H9 (cell line): ENCODE data around the gene HCAR3. TPM values are rescaled to one million over a fixed set of nuclear protein-coding genes. Genes with fewer than 3 reads are reported as not detected.

Experiments used
- DNase-seq: peaks from one replicate; pipeline ENCODE4 v3.0.0-alpha.2; 2017
- H2AFZ ChIP-seq: one replicate; pipeline ENCODE4 v1.6.1; 2013; ENCODE audit warnings: mild to moderate bottlenecking, low read length, control low read depth, moderate library complexity
- H2AK5ac ChIP-seq: 2 replicates; pipeline ENCODE4 v1.6.1; 2013; ENCODE audit warnings: low read length, control low read depth, mixed read lengths; ENCODE audit not compliant: insufficient read length
- H2BK120ac ChIP-seq: one replicate; pipeline ENCODE4 v1.6.1; 2013; ENCODE audit warnings: low read depth, mild to moderate bottlenecking, low read length, control low read depth, inconsistent platforms; ENCODE audit not compliant: poor library complexity, severe bottlenecking
- H2BK12ac ChIP-seq: 2 replicates; pipeline ENCODE4 v1.6.1; 2013; ENCODE audit warnings: low read length, control low read depth, mixed read lengths, low read depth; ENCODE audit not compliant: insufficient read length
- H2BK15ac ChIP-seq: 2 replicates; pipeline ENCODE4 v1.6.1; 2013; ENCODE audit warnings: low read depth, low read length, control low read depth
- H2BK20ac ChIP-seq: one replicate; pipeline ENCODE4 v1.6.1; 2013; ENCODE audit warnings: low read depth, mild to moderate bottlenecking, low read length, control low read depth, inconsistent platforms; ENCODE audit not compliant: poor library complexity, severe bottlenecking
- H2BK5ac ChIP-seq: 2 replicates; pipeline ENCODE4 v1.6.1; 2013; ENCODE audit warnings: low read length, control low read depth, mixed read lengths; ENCODE audit not compliant: insufficient read length
- H3K14ac ChIP-seq: 2 replicates; pipeline ENCODE4 v1.6.1; 2013; ENCODE audit warnings: low read length, control low read depth; ENCODE audit not compliant: insufficient read depth
- H3K18ac ChIP-seq: 2 replicates; pipeline ENCODE4 v1.6.1; 2013; ENCODE audit warnings: low read depth, mild to moderate bottlenecking, mixed read lengths, low read length, control low read depth; ENCODE audit not compliant: insufficient read length
- H3K23ac ChIP-seq: 2 replicates; pipeline ENCODE4 v1.6.1; 2013; ENCODE audit warnings: low read length, control low read depth, mixed read lengths, low read depth; ENCODE audit not compliant: insufficient read length
- H3K23me2 ChIP-seq: 2 replicates; pipeline ENCODE4 v1.6.1; 2013; ENCODE audit warnings: low read depth, mild to moderate bottlenecking, mixed read lengths, low read length, control low read depth; ENCODE audit not compliant: insufficient read length, poor library complexity, severe bottlenecking
- H3K27ac ChIP-seq: 2 replicates; pipeline ENCODE4 v1.5.1; 2013; ENCODE audit warnings: low read length, control low read depth, mixed read lengths, low read depth; ENCODE audit not compliant: insufficient read length
- H3K27me3 ChIP-seq: 2 replicates; pipeline ENCODE4 v1.6.1; 2013; ENCODE audit warnings: low read length, control low read depth, inconsistent platforms; ENCODE audit not compliant: insufficient read depth
- H3K4ac ChIP-seq: 2 replicates; pipeline ENCODE4 v1.6.1; 2013; ENCODE audit warnings: low read depth, mild to moderate bottlenecking, control low read depth, inconsistent platforms, low read length, moderate library complexity
- H3K4me1 ChIP-seq: 2 replicates; pipeline ENCODE4 v1.6.1; 2013; ENCODE audit warnings: low read length, control low read depth, inconsistent platforms; ENCODE audit not compliant: insufficient read depth
- H3K4me2 ChIP-seq: 2 replicates; pipeline ENCODE4 v1.6.1; 2013; ENCODE audit warnings: low read length, control low read depth, mixed read lengths; ENCODE audit not compliant: insufficient read length, insufficient read depth
- H3K56ac ChIP-seq: 2 replicates; pipeline ENCODE4 v1.6.1; 2013; ENCODE audit warnings: low read depth, mild to moderate bottlenecking, mixed read lengths, low read length, control low read depth; ENCODE audit not compliant: insufficient read length
- H3K79me1 ChIP-seq: 2 replicates; pipeline ENCODE4 v1.6.1; 2013; ENCODE audit warnings: low read depth, mild to moderate bottlenecking, moderate library complexity, low read length, control low read depth, inconsistent platforms; ENCODE audit not compliant: insufficient read depth, poor library complexity, severe bottlenecking
- H3K79me2 ChIP-seq: 2 replicates; pipeline ENCODE4 v1.6.1; 2013; ENCODE audit warnings: low read length, control low read depth, inconsistent platforms; ENCODE audit not compliant: insufficient read depth
- H3K9ac ChIP-seq: 2 replicates; pipeline ENCODE4 v1.6.1; 2013; ENCODE audit warnings: low read length, control low read depth, mixed read lengths; ENCODE audit not compliant: insufficient read length; ENCODE audit errors: extremely low read depth
- H3K9me3 ChIP-seq: one replicate; pipeline ENCODE4 v1.6.1; 2013; ENCODE audit warnings: low read depth, low read length, inconsistent platforms; ENCODE audit not compliant: control insufficient read depth
- H3T11ph ChIP-seq: one replicate; pipeline ENCODE4 v1.6.1; 2013; ENCODE audit warnings: mild to moderate bottlenecking, low read length, control low read depth, inconsistent platforms
- H4K20me1 ChIP-seq: one replicate; pipeline ENCODE4 v1.6.1; 2013; ENCODE audit not compliant: control insufficient read depth, insufficient read length, insufficient read depth
- H4K5ac ChIP-seq: 2 replicates; pipeline ENCODE4 v1.6.1; 2013; ENCODE audit warnings: low read depth, mild to moderate bottlenecking, mixed read lengths, low read length, control low read depth; ENCODE audit not compliant: insufficient read length
- H4K8ac ChIP-seq: replicated peaks from 2 replicates; pipeline ENCODE4 v1.6.1; 2013; ENCODE audit warnings: low read length, control low read depth, mixed read lengths, low read depth; ENCODE audit not compliant: insufficient read length
- H4K91ac ChIP-seq: 2 replicates; pipeline ENCODE4 v1.6.1; 2013; ENCODE audit warnings: low read depth, mild to moderate bottlenecking, moderate library complexity, mixed read lengths, low read length, control low read depth; ENCODE audit not compliant: insufficient read length
- H3K27ac Mint-ChIP-seq, 3 experiments: 2 replicates in 2 of 3; 3 replicates in 1 of 3; pipeline ENCODE4 v1.8.0; 2020 to 2021; ENCODE audit warnings: mixed read lengths in 3 of 3, mild to moderate bottlenecking in 1 of 3, moderate library complexity in 1 of 3
- H3K27me3 Mint-ChIP-seq: 2 replicates; pipeline ENCODE4 v1.8.0; 2021; ENCODE audit warnings: low read depth, mild to moderate bottlenecking, moderate library complexity, mixed read lengths
- H3K36me3 Mint-ChIP-seq, 3 experiments: 2 replicates in 2 of 3; 3 replicates in 1 of 3; pipeline ENCODE4 v1.8.0; 2020 to 2021; ENCODE audit warnings: low read depth in 3 of 3, mixed read lengths in 3 of 3; ENCODE audit not compliant: insufficient read depth in 1 of 3
- H3K4me1 Mint-ChIP-seq, 2 experiments: 2 replicates each; pipeline ENCODE4 v1.8.0; 2020; ENCODE audit warnings: mixed read lengths in 2 of 2
- H3K4me3 Mint-ChIP-seq, 2 experiments: 2 replicates in 1 of 2; 3 replicates in 1 of 2; pipeline ENCODE4 v1.8.0; 2020 to 2021; ENCODE audit warnings: mild to moderate bottlenecking in 2 of 2, mixed read lengths in 2 of 2, moderate library complexity in 1 of 2
- H3K9me3 Mint-ChIP-seq, 2 experiments: 2 replicates in 1 of 2; 3 replicates in 1 of 2; pipeline ENCODE4 v1.8.0; 2020; ENCODE audit warnings: mild to moderate bottlenecking in 2 of 2, mixed read lengths in 2 of 2, moderate library complexity in 1 of 2
- CTCF ChIP-seq: fragments of 200-600 bp; sonication (generic); conservative IDR thresholded peaks from 3 replicates; pipeline ENCODE4 v1.8.0; 2021; ENCODE audit warnings: antibody characterized with exemption, mild to moderate bottlenecking
- WGBS: extraction: QIAGEN DNeasy Blood & Tissue Kit; methylation state at CpG from one replicate; pipeline ENCODE4 v1.1.7; 2013; ENCODE audit warnings: missing lambda C conversion rate, low lambda C conversion rate, mixed read lengths; ENCODE audit not compliant: insufficient read length; ENCODE audit errors: extremely low coverage; 5-methylcytosine and 5-hydroxymethylcytosine counted together
- total RNA-seq: library from RNA; stranded (reverse); gene quantifications from 2 replicates; pipeline ENCODE4 v1.2.1, GENCODE V29; 2021

Gene HCAR3
- total RNA-seq, 1 experiment from 2014 or later: not detected

DNA sequence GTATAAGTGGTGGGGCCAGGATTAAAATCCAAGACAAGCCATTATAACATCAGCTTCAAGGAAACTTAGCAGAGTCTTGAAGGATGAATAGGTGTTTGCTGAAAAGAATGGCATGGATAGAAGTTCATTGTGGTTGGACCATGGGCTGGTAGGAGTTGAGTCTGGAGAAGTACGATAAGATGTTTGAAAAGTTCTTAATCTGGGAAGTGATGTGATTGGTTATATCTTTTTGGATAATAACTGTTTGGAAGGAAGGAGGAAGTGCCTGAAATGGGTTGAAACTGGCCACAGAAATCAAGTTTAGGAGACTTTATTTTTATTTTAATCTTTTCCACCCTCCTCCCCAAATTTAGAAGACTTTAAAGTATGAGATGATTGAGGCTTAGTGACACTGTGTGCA lies 41.0 kb upstream of the HCAR3 start:
- no peak for TF ChIP-seq CTCF
- H4K20me1 ChIP-seq: no peaks in the 10 kb centered on the region
- H3K14ac ChIP-seq: no peak overlapping the region
- H2BK15ac ChIP-seq: no peak overlapping the region
- no peak overlapping the region for H4K8ac ChIP-seq
- Mint-ChIP-seq H3K4me3 (no peak overlapping the region), H3K27ac (no peak overlapping the region), H3K36me3 (peaks cover 44 to 90% (median 68%) of the 10 kb centered on the region in 3 experiments; a peak in 6 of 7 replicates), H3K4me1 (peaks cover 9 to 11% of the 10 kb centered on the region in 2 experiments), H3K9me3 (no peaks in the 10 kb centered on the region), H3K27me3 (no peaks in the 10 kb centered on the region)
- H2AK5ac ChIP-seq: no peak overlapping the region
- DNase-seq: no peak
- H2BK20ac ChIP-seq: no peak overlapping the region
- no peak overlapping the region for H3K9ac ChIP-seq
- H3K23ac ChIP-seq: no peak overlapping the region
- H3T11ph ChIP-seq: no peak overlapping the region
- no CpG with 5 or more reads among the region's 1 CpG for WGBS
- H3K27me3 ChIP-seq: no peaks in the 10 kb centered on the region
- no peak overlapping the region for H3K4me2 ChIP-seq
- peaks cover 9% of the 10 kb centered on the region; the same call in 1 of the 2 replicates for H3K79me2 ChIP-seq
- peaks cover 4% of the 10 kb centered on the region for H3K79me1 ChIP-seq
- H3K4ac ChIP-seq: no peak overlapping the region
- no peaks in the 10 kb centered on the region for H3K9me3 ChIP-seq
- H2BK120ac ChIP-seq: no peak overlapping the region
- H2BK5ac ChIP-seq: no peak overlapping the region
- H4K5ac ChIP-seq: no peak overlapping the region
- H4K91ac ChIP-seq: no peak overlapping the region
- H2BK12ac ChIP-seq: no peak overlapping the region
- H2AFZ ChIP-seq: no peak overlapping the region
- no peak overlapping the region for H3K18ac ChIP-seq
- peaks cover 5% of the 10 kb centered on the region for H3K23me2 ChIP-seq
- H3K4me1 ChIP-seq: no peaks in the 10 kb centered on the region
- H3K27ac ChIP-seq: no peak overlapping the region
- H3K56ac ChIP-seq: no peak overlapping the region
